HG02642 (cell line): ENCODE results near the gene GDI1.
A peak's percentile ranks its signal among the peaks of the same experiment; 100 is the strongest.

Experiments used
- ATAC-seq: cut with Tn5 transposase; IDR thresholded peaks from one replicate; pipeline ENCODE4 v1.9.1; 2021; ENCODE audit warnings: mild to moderate bottlenecking; ENCODE audit not compliant: unreplicated experiment, poor library complexity

The GDI1 gene

DNA sequence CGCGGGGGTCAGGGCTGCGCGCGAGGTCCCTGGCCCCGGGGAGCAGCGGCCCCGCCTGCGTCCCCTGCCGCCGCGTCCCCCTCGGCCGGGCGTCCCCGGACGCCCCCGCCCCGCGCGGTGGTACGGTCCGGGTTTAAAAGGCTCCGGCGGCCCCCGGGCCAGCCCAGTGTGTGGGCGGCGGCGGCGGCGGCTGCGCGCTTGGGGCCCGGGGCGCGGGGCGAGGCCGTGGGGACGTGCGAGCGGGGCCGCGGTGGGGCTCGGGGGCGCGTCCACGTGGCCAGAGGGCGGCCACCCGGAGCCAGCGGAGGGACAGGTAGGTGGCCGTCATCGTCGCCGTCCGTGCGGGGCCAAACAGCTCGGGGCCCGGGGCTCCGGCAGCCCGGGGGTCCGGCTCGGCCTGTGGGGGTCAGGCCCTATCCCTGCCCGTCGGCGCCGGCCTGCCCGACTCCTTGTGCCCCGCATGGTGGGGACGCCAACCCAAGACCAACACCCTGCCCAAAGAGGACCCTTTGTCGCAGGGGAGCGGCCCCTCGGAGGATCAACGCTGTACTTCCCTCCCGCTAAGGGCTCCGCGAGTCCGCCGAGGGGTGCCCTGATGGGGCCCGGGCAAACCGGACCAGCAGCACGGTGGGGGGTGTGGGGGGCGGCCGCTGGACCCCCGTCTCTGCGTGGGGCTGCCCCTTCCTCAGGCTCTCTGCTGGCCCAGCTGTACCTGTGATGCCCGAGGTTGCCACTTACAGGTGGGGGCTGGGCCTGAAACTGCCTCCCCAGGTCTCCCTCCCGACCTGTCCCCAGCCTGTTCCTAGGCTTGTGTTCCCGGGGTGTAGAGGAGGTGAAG, 21.4 kb downstream of the GDI1 start, which contains the start of gene PLXNA3:
Gene PLXNA3, plus strand, starts transcription at position 166 of the 838 bp plus-strand sequence. CDS start 1,903 bp downstream, outside the sequence.
- ATAC-seq: peak; percentile 67

DNA sequence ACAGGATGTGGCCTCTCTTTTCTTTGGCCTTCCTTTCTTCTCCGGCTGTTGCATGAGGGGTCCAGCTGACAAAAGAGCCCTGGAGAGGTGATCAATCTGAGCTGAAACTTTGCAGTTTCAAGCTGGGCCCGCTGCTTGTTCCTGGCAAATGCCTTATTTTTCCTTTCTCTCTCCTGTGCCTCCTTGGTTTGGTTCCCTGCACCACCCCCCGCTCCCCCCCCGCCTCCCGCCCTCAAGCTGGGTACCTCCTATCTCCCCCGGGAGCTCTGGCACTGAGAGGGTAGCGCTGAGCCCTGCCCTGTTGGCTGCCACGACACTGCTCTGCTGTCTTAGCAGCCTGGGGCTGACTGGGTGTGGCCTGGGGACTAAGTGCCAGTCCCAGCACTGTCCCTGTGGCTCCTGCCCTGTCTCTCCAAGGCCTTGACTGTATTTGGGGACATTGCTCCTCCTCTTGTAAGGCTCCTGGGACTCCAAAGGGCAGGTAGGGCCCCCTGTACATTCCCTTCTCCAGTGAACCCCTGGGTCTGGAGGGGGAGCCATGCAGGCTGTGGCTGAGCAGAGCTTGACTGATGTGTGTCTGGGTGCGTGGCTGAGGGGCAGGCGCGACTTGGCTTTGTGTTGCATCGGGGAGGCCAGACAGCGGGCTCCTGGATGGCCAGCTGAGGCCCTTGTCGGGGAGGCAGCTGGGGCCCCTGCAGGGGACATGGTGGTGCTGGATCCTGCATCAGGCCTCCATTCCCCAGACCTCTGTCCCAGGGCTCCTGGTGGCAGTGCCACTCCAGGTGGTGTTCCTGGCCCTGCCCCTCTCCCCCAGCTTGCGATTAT, 22.2 kb downstream of the GDI1 start:
- no peak for ATAC-seq

DNA sequence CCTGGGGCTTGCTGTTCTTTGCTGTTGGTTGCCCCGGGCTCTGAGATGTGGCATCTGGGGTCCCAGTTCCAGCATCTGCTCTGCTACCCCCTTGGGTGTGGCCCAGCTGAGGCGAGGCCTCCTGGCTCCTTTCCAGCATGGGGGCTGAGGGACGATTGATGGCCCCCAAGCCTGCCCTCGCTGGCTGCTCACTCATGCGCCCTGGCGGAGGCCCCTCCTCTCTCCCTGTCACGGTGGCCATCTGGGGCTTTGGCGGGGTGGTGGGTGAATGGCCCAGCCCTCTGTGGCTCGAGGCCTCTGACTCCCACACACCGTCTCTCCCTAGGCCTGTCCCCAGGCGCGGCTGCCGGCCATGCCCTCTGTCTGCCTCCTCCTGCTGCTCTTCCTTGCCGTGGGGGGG, 22.9 kb downstream of the GDI1 start:
- no peak for ATAC-seq

DNA sequence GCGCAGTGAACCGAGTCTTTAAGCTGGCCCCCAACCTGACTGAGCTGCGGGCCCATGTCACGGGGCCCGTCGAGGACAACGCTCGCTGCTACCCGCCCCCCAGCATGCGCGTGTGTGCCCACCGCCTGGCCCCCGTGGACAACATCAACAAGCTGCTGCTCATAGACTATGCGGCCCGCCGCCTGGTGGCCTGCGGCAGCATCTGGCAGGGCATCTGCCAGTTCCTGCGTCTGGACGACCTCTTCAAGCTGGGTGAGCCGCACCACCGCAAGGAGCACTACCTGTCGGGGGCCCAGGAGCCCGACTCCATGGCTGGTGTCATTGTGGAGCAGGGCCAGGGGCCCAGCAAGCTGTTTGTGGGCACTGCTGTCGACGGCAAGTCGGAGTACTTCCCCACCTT, 23.4 kb downstream of the GDI1 start:
- no peak for ATAC-seq

DNA sequence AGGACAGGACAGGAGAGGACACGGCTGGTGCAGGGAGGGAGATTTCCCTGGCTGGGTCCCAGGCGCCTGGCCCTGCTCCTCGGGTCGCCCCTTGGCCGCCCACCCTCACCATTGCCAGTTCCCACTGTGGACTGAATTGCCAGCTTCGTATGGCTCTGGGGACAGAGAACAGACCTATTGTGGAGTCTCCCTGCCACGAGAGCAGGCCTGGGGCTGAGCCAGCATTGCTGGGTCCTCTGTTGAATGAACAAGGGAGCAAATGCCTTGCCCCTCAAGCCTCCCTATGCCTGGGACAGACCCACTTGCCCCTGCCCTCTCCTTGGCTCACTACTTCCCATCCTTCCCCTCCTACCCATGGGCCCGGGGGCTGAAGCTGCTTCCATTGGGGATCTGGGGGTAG, 25.4 kb downstream of the GDI1 start:
- ATAC-seq: no peak

DNA sequence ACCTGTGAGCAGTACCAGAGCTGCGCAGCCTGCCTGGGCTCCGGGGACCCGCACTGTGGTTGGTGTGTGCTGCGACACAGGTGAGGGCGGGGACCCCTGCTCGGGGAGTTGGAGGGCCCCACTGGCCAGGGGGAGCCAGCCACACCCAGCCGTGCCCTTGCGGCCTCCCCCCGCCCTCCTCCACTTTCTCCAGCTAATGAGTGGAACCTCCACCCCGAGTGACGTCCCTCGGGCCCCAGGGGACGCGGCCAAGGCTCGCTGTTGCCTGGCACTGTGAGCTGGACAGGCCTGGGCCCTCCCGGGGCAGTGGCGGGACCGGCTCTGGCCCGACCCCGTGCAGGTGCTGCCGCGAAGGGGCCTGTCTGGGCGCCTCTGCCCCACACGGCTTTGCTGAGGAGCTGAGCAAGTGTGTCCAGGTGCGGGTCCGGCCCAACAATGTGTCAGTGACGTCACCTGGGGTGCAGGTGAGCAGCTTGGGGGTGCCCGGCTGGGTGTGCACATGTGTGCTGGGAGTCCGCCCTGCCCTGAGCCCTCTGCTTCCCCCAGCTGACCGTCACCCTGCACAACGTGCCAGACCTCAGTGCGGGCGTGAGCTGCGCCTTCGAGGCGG, 26.8 kb downstream of the GDI1 start:
- ATAC-seq: no peak

DNA sequence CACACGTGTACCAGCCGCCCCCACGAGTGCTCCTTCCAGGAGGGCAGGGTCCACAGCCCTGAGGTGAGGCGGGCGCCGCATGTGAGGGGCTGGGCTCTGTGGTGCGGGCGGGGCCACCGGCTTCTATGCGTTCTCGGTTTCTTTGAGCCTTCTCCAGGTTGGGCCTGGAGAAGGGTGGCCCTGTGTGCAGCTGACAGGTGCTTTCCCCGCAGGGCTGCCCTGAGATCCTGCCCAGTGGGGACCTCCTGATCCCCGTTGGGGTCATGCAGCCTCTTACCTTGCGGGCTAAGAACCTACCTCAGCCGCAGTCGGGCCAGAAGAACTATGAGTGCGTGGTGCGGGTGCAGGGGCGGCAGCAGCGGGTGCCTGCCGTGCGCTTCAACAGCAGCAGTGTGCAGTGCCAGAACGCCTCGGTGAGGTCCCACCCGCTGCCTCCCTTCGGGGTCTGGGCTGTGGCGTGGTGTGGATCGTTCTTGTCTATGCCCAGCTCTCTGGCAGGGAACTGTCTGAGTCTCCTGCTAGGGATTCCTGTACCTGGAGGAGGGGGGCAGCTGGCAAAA, 27.9 kb downstream of the GDI1 start:
- ATAC-seq: no peak

DNA sequence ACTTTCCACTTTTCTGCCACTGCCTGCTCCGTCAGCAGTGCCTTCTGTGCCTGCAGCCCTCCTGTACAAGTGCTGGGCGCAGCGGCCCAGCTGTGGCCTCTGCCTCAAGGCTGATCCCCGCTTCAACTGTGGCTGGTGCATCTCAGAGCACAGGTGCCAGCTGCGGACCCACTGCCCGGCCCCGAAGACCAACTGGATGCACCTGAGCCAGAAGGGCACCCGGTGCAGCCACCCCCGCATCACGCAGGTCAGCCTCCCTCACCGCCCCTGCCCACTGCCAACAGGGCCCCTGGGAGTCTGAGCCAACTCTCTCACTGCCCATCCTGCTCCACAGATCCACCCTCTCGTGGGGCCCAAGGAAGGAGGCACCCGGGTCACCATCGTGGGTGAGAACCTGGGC, 28.6 kb downstream of the GDI1 start:
- ATAC-seq: no peak

DNA sequence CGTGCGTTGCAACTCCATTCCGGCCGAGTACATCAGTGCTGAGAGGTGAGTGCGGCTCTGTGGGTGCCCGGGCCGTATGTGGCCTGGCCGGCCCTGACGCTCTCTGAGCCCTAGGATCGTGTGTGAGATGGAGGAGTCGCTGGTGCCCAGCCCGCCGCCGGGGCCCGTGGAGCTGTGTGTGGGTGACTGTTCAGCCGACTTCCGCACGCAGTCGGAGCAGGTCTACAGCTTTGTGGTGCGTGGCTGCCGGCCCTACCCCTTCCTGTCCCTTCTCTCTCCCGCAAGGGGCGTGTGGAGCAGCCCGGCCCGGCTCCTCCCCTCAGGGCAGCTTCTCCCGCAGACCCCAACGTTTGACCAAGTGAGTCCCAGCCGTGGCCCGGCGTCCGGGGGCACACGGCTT, 29.1 kb downstream of the GDI1 start:
- ATAC-seq: no peak

DNA sequence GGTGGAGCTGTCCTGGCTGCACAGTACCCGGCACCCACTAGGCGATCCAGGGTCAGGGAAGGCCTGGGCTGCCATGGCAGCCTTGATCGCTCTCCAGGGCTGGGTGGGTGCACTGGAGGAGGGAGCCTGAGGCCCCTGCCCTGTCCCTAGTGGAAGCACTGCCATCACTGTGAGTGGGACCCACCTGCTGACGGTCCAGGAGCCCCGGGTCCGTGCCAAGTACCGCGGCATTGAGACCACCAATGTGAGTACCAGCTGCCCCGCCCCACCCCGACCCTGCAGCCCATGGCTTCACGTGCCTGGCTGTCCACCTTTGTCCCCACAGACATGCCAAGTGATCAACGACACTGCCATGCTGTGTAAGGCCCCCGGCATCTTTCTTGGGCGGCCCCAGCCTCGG, 30.0 kb downstream of the GDI1 start:
- ATAC-seq: no peak

DNA sequence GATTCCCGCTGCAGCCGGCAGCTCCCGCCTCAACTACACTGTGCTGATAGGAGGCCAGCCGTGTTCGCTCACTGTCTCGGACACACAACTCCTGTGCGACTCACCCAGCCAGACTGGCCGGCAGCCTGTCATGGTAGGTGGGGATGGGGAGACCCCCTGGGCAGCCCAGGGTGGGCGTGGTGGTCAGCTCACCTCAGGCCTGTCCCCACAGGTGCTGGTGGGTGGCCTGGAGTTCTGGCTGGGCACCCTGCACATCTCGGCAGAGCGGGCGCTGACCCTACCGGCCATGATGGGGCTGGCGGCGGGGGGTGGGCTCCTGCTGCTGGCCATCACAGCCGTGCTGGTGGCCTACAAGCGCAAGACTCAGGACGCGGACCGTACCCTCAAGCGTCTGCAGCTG, 30.6 kb downstream of the GDI1 start:
- ATAC-seq: no peak

DNA sequence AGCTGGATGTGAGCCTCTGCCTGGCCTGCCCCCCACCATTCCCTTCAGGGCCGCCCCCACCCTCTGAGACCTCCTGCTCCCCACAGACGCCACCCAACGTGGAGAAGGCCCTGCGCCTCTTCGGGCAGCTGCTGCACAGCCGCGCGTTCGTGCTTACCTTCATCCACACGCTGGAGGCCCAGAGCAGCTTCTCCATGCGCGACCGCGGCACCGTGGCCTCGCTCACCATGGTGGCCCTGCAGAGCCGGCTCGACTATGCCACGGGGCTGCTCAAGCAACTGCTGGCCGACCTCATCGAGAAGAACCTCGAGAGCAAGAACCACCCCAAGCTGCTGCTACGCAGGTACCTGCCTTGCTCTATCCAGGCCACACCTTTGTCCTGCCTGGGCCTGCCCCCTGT, 31.3 kb downstream of the GDI1 start:
- no peak for ATAC-seq

DNA sequence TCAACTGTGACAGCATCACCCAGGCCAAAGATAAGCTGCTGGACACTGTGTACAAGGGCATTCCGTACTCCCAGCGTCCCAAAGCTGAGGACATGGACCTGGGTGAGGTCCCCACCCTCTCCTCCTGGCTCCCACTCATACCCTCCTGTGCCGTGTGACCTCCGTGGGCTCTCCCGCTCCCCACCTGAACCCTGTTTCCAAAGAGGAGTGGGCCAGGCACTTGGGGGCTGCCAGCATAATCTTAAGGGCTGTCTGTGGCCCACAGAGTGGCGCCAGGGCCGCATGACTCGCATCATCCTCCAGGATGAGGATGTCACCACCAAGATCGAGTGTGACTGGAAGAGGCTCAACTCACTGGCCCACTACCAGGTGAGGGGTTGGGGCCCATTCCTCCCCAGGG, 32.2 kb downstream of the GDI1 start:
- no peak for ATAC-seq

DNA sequence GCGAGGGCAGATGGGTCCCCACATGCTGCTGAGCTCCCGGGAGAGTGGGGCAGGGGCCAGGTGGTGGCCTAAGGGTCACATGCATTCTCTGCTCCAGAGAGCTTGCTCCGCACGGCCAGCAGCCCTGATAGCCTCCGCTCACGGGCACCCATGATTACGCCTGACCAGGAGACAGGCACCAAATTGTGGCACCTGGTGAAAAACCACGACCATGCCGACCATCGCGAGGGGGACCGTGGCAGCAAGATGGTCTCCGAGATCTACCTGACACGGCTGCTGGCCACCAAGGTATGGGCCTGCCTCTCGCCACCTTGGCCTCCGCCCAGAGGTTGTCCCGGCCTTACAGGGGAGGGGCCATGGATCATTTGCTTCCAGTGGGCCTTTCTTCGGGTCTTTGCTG, 32.9 kb downstream of the GDI1 start:
- ATAC-seq: no peak

DNA sequence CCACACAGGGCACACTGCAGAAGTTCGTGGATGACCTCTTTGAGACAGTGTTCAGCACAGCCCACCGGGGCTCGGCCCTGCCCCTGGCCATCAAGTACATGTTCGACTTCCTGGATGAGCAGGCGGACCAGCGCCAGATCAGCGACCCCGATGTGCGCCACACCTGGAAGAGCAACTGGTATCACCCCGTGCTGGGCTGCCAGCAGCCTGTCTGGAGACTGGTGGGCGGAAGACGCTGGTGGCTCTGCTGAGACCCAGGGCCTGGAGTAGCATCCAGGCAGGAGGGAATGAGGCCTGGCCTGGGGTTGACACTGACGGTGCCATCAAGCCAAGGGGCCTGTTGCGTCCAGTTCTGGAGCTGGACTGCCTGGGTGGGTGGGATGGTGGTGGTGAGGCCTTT, 33.5 kb downstream of the GDI1 start:
- no peak for ATAC-seq

DNA sequence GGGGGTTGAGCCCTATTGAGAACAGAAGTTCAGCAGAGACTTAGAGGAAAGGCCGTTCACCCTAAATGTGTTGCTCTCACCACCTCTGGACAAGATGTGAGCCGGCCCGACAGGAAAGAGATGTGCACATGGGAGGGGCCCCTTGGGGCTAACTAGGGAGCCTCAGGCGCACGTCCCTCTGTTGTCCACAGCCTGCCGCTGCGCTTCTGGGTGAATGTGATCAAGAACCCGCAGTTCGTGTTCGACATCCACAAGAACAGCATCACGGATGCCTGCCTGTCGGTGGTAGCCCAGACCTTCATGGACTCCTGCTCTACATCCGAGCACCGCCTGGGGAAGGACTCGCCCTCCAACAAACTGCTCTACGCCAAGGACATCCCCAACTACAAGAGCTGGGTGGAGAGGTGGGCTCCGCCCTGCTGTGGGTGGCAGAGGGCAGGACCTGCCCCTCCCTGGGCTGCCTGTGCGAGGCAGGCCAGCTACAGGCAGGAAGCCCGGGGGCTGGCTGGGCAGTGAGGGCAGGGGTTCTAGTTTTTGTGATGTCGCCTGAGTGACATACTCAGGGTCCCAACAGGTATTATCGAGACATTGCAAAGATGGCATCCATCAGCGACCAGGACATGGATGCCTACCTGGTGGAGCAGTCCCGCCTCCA, 34.1 kb downstream of the GDI1 start:
- ATAC-seq: no peak

DNA sequence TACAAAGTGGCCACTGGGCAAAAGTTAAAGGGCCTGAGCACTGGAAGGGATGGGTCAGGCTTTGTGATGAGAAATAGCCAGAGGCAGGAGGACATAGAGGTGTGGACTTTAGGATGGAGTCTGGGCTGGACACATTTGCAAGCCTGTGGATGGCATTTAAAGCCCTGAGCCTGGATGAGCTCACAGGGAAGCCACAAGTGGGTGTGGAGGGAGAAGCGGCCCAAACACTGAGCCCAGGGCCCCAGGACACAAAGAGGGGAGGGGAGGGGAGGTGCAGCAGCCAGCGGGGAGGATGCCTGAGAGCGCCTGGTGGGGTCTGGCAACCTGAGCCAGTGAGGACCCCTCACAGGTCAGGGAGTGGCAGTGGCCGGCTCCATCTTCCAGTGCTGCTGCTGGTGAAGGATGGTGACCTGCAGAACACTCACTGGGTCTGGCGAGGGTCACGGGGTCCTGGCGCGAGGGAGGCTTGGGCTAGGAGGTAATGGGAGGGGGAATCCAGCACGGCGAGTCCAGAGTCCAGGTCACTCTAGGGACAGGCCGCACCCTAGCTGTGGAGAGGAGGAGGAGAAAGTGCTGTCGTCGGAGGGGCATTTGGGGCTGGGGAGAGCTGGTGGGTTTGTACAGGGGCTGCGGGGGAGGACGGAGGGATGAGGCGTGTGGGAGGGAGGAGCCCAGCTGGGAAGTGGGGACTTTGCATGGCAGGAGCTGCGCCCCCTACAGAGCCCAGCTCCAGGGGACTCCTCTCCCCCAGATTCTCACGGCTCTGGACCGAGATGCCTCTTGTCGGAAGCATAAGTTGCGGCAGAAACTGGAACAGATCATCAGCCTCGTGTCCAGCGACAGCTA, 35.1 kb downstream of the GDI1 start:
- ATAC-seq: no peak

DNA sequence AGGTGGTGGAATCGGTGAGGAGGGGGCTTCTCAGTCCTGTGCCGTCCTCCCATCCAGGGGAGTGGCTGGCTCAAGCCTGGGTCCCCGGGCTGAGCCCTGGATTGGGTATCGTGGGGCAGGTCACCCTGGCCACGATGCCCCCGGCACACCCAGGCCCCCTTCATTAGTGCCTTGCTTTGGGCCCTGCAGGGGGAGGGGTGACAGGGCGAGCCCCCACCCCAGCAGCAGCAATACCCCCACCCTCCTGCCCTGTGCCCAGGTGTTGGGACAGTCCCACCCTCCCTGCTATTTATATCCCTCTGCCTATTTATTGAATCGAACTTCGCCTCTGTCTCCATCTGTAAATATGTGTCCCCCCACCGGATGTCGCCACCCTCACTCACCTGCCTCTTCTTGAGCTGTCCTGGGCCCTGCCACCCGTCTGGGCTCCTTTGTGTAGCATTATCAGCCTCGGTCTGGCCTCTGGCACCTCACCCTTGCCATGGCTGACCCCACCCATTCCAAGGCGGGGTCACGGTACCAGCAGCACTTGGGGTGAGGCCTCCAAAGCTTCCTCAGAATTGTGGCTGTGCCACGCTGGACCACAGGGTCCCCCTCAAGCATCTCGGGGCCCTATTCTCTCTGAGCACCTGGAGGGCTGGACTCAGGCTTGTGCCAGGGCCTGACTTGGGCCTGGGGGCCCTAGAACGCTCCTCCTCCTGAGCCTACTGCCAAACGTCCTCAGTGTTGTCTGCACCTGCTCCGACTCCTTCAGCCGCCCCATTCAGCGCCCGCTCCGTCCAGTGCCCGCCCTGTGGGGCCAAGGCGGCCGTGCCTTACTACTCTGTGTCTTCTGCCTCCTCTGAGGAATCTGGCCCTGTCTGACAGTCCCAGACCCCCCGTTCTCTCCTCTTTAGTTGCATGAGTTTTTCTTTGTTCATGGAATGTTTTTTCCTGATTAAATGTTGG, 36.0 kb downstream of the GDI1 start:
- ATAC-seq: no peak
